ENCODE results near the gene LBHD1.

Gene LBHD1

GRCh38 chr11:62665599-62666258, 6.3 kb downstream of the LBHD1 start:
- 13% methylated on average over 39 of the region's 39 CpGs for WGBS (ENCODE audit: insufficient coverage)
- Histone ChIP-seq H3K4me3 (ENCODE audit: control insufficient read depth in 1 of 7, extremely low read depth in 1 of 7, insufficient read depth in 4 of 7, low read depth in 2 of 7, low read length in 6 of 7) (peak overlapping the region; percentile 79 to 99 (median 94)), H3K27ac (ENCODE audit: insufficient read depth in 1 of 2, low read depth in 1 of 2, low read length in 2 of 2, poor library complexity in 1 of 2, severe bottlenecking in 2 of 2) (peak overlapping the region; percentile 66 to 87), H3K4me1 (ENCODE audit: control extremely low read depth in 1 of 4, control insufficient read depth in 4 of 4, insufficient read depth in 4 of 4, low read length in 3 of 4) (peaks cover 4 to 44% (median 32%) of the 10 kb centered on the region in 4 experiments), H3K9me3 (ENCODE audit: control extremely low read depth in 1 of 5, control insufficient read depth in 4 of 5, insufficient read depth in 2 of 5, low read depth in 1 of 5, low read length in 4 of 5) (no peaks in the 10 kb centered on the region), H3K27me3 (replicated peaks in 2 of 5; ENCODE audit: control insufficient read depth in 4 of 5, insufficient read depth in 5 of 5, low read length in 4 of 5) (no peaks in the 10 kb centered on the region), H3K36me3 (ENCODE audit: control insufficient read depth in 4 of 4, insufficient read depth in 4 of 4, low read length in 3 of 4) (peaks cover 0 to 42% (median 17%) of the 10 kb centered on the region in 4 experiments)
- peak; percentile 60 to 84 (median 78) for DNase-seq
- POLR2A ChIA-PET = interaction anchor here (0.6 to 2.3 kb wide), 18 partner anchors 9 to 190 kb away, joined by 3 to 33 read pairs (median 6); partner anchors contain the start of genes B3GAT3, EML3, GANAB and INTS5
- CTCF ChIA-PET = interaction anchor here (1.0 to 9.4 kb wide), 9 partner anchors 10 to 72 kb away, joined by 3 to 33 read pairs (median 6); partner anchors contain the start of genes GANAB and UBXN1

DNA sequence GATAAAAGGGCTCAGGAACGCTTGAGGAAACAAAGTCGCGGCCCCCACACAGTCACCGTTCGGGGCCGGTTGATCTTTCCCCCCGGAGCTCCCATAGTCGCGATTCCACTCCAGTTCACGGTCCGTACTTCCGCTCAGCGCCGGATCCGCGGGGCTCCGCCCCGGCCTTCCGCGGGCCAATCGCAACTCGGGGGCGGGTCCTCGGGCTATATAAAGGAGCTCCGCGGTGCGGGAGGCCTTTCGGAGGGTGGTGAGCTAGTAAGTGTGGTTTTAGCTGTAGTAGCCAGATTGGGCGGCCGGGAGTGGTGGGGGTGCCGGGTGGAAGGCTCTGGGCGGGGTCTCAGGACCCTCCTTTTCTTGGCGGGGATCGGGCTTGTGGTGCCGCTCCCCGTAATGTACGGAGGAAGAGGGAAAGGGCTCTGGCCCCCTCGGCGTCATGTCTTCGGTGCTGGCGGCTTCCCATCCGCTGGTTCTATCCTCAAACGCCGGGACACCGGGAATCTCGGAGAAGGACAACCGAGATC, 6.9 kb downstream of the LBHD1 start, which contains the start of the genes C11orf98 and CSKMT:
Gene C11orf98, minus strand, starts transcription at position 136 of the 524 bp plus-strand sequence. Its CDS starts 41 bp downstream, at position 95.
Gene CSKMT, plus strand, starts transcription at position 238 of the 524 bp plus-strand sequence. CDS start 568 bp downstream, outside the sequence.
- POLR2A ChIA-PET = interaction anchor here (0.6 to 2.3 kb wide), 19 partner anchors 8 to 191 kb away, joined by 3 to 33 read pairs (median 5); partner anchors contain the start of genes B3GAT3, EML3, GANAB and INTS5

DNA sequence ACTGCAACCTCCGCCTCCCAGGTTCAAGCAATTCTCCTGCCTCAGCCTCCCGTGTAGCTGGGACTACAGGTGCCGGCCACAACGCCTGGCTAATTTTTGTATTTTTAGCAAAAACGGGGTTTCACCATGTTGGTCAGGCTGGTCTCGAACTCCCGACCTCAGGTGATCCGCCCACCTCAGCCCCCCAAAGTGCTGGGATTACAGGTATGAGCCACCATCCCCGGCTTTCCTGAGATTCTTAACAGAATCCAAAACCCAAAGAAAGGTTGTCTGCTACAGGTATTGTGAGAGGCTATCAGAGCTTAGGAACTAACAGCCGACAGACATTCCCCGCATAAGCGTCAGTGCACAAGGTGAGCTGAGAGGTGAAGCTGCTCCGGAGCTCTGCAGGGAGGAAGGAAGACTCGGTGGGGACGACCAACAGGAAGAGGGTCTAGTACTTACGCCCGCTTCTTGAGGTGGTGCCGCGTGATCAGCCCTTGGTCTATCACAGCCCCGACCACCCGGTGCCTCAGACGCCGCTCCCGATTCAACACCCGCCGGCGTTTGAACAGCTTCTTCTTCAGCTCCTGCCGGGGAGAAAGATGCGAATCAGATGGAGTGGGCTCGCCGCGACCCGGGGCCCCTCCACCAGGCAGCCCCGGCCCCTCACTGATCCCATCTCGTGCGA, 7.5 kb downstream of the LBHD1 start:
- 2% methylated on average over 30 of the region's 36 CpGs for WGBS (ENCODE audit: insufficient coverage)
- ChIA-PET POLR2A (interaction anchor here (0.6 to 2.3 kb wide), 16 partner anchors 9 to 177 kb away, joined by 3 to 33 read pairs (median 6); partner anchors contain the start of genes B3GAT3, EML3, GANAB and INTS5), CTCF (interaction anchor here (1.0 to 9.4 kb wide), 12 partner anchors 9 to 73 kb away, joined by 3 to 33 read pairs (median 6); partner anchors contain the start of genes GANAB, INTS5, TUT1 and UBXN1)
- no peaks in the 10 kb centered on the region for H3K27me3 ChIP-seq (replicated peaks in 2 of 5; ENCODE audit: control insufficient read depth in 4 of 5, insufficient read depth in 5 of 5, low read length in 4 of 5)
- peaks cover 4 to 37% (median 26%) of the 10 kb centered on the region in 4 experiments for H3K4me1 ChIP-seq (ENCODE audit: control extremely low read depth in 1 of 4, control insufficient read depth in 4 of 4, insufficient read depth in 4 of 4, low read length in 3 of 4)
- peak overlapping the region; percentile 79 to 99 (median 94) for H3K4me3 ChIP-seq (ENCODE audit: control insufficient read depth in 1 of 7, extremely low read depth in 1 of 7, insufficient read depth in 4 of 7, low read depth in 2 of 7, low read length in 6 of 7)
- DNase-seq = peak in 2 of 3 donors; percentile 72 to 78
- H3K27ac ChIP-seq (ENCODE audit: insufficient read depth in 1 of 2, low read depth in 1 of 2, low read length in 2 of 2, poor library complexity in 1 of 2, severe bottlenecking in 2 of 2) = peak overlapping the region; percentile 66 to 87
- no peaks in the 10 kb centered on the region for H3K9me3 ChIP-seq (ENCODE audit: control extremely low read depth in 1 of 5, control insufficient read depth in 4 of 5, insufficient read depth in 2 of 5, low read depth in 1 of 5, low read length in 4 of 5)
- H3K36me3 ChIP-seq (ENCODE audit: control insufficient read depth in 4 of 4, insufficient read depth in 4 of 4, low read length in 3 of 4) = peaks cover 0 to 38% (median 18%) of the 10 kb centered on the region in 4 experiments

More for the DNA sequence above, 6.9 kb downstream of the LBHD1 start, which contains the start of the genes C11orf98 and CSKMT:
- Histone ChIP-seq H3K36me3 (ENCODE audit: control insufficient read depth in 4 of 4, insufficient read depth in 4 of 4, low read length in 3 of 4) (peaks cover 0 to 44% (median 18%) of the 10 kb centered on the region in 4 experiments), H3K27me3 (replicated peaks in 2 of 5; ENCODE audit: control insufficient read depth in 4 of 5, insufficient read depth in 5 of 5, low read length in 4 of 5) (no peaks in the 10 kb centered on the region), H3K27ac (ENCODE audit: insufficient read depth in 1 of 2, low read depth in 1 of 2, low read length in 2 of 2, poor library complexity in 1 of 2, severe bottlenecking in 2 of 2) (peak within 1 kb of the TSS; percentile 66 to 87), H3K4me1 (ENCODE audit: control extremely low read depth in 1 of 4, control insufficient read depth in 4 of 4, insufficient read depth in 4 of 4, low read length in 3 of 4) (peaks cover 4 to 38% (median 28%) of the 10 kb centered on the region in 4 experiments), H3K4me3 (ENCODE audit: control insufficient read depth in 1 of 7, extremely low read depth in 1 of 7, insufficient read depth in 4 of 7, low read depth in 2 of 7, low read length in 6 of 7) (peak within 1 kb of the TSS; percentile 79 to 99 (median 94)), H3K9me3 (ENCODE audit: control extremely low read depth in 1 of 5, control insufficient read depth in 4 of 5, insufficient read depth in 2 of 5, low read depth in 1 of 5, low read length in 4 of 5) (no peaks in the 10 kb centered on the region)
- CTCF ChIA-PET = interaction anchor here (1.0 to 9.4 kb wide), 11 partner anchors 9 to 74 kb away, joined by 3 to 33 read pairs (median 6); partner anchors contain the start of genes GANAB, INTS5, TUT1 and UBXN1
- 0% methylated on average over 41 of the region's 47 CpGs for WGBS (ENCODE audit: insufficient coverage)
- DNase-seq = peak; percentile 94 to 97 (median 97)

DNA sequence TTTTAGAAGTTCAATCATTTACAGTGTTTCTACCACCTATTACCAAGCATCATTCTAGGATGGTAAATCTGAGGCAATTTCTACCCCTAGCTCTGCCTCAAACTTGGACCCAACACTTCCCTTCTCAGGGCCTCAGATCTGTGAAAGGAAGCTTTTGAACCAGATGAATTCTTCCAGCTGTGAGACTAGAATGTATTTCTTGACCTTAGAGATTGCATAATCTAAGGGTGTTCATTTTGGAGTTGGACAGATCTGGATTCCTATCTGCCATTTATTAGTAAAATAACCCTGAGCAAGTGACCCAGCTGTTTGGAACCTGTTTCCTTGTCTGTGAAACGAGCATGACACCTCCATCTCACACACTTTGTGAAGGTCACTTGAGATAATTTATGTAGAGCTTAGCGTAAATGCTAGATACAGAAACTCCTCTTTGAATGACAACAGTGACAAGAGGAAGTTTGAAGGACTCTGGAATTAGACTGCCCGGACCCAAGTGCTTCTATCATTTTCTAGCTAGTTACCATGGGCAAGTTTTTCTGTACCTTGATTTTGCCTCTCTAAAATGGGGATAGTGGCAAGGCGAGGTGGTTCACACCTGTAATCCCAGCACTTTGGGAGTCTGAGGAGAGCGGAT, 15.2 kb downstream of the LBHD1 start:
- Histone ChIP-seq H3K27ac (ENCODE audit: insufficient read depth in 1 of 2, low read depth in 1 of 2, low read length in 2 of 2, poor library complexity in 1 of 2, severe bottlenecking in 2 of 2) (no peak overlapping the region), H3K4me1 (ENCODE audit: control extremely low read depth in 1 of 4, control insufficient read depth in 4 of 4, insufficient read depth in 4 of 4, low read length in 3 of 4) (peaks cover 0 to 14% (median 10%) of the 10 kb centered on the region in 4 experiments), H3K36me3 (ENCODE audit: control insufficient read depth in 4 of 4, insufficient read depth in 4 of 4, low read length in 3 of 4) (peaks cover 0 to 4% (median 2%) of the 10 kb centered on the region in 4 experiments), H3K4me3 (ENCODE audit: control insufficient read depth in 1 of 7, extremely low read depth in 1 of 7, insufficient read depth in 4 of 7, low read depth in 2 of 7, low read length in 6 of 7) (no peak overlapping the region), H3K9me3 (ENCODE audit: control extremely low read depth in 1 of 5, control insufficient read depth in 4 of 5, insufficient read depth in 2 of 5, low read depth in 1 of 5, low read length in 4 of 5) (no peaks in the 10 kb centered on the region), H3K27me3 (replicated peaks in 2 of 5; ENCODE audit: control insufficient read depth in 4 of 5, insufficient read depth in 5 of 5, low read length in 4 of 5) (no peaks in the 10 kb centered on the region)
- CTCF ChIA-PET = interaction anchor here (1.4 to 4.6 kb wide), 5 partner anchors 9 to 65 kb away, joined by 4 to 33 read pairs (median 9); partner anchors contain the start of genes C11orf98, CSKMT, GANAB and TUT1
- no peak for DNase-seq
- 63% methylated on average over 4 of the region's 5 CpGs for WGBS (ENCODE audit: insufficient coverage)
- POLR2A ChIA-PET = interaction anchor here (0.6 to 1.1 kb wide), 3 partner anchors 9 to 1619 kb away, joined by 3 to 4 read pairs (median 3); partner anchors contain the start of gene CSKMT

- Histone ChIP-seq H3K4me3 (ENCODE audit: control insufficient read depth in 1 of 7, extremely low read depth in 1 of 7, insufficient read depth in 4 of 7, low read depth in 2 of 7, low read length in 6 of 7) (no peak overlapping the region), H3K9me3 (ENCODE audit: control extremely low read depth in 1 of 5, control insufficient read depth in 4 of 5, insufficient read depth in 2 of 5, low read depth in 1 of 5, low read length in 4 of 5) (no peaks in the 10 kb centered on the region), H3K4me1 (ENCODE audit: control extremely low read depth in 1 of 4, control insufficient read depth in 4 of 4, insufficient read depth in 4 of 4, low read length in 3 of 4) (peaks cover 0 to 19% (median 13%) of the 10 kb centered on the region in 4 experiments), H3K36me3 (ENCODE audit: control insufficient read depth in 4 of 4, insufficient read depth in 4 of 4, low read length in 3 of 4) (peaks cover 2 to 9% (median 5%) of the 10 kb centered on the region in 4 experiments), H3K27ac (ENCODE audit: insufficient read depth in 1 of 2, low read depth in 1 of 2, low read length in 2 of 2, poor library complexity in 1 of 2, severe bottlenecking in 2 of 2) (no peak overlapping the region), H3K27me3 (replicated peaks in 2 of 5; ENCODE audit: control insufficient read depth in 4 of 5, insufficient read depth in 5 of 5, low read length in 4 of 5) (no peaks in the 10 kb centered on the region)
- DNase-seq = no peak
- ChIA-PET POLR2A (interaction anchor here (1.1 to 2.1 kb wide), 2 partner anchors 11 to 17 kb away, joined by 3 to 13 read pairs; partner anchors contain the start of genes C11orf98 and CSKMT), CTCF (interaction anchor here (1.5 to 4.6 kb wide), 4 partner anchors 7 to 37 kb away, joined by 4 to 33 read pairs (median 8); partner anchors contain the start of genes C11orf98, CSKMT and GANAB)
- 97% methylated on average over 10 of the region's 11 CpGs for WGBS (ENCODE audit: insufficient coverage)
Measured at GRCh38 chr11:62654297-62654696, 17.8 kb downstream of the LBHD1 start.
